HG03280 (cell line): Measurements from ENCODE around the gene ANO10.
"Not testable (repeated sequence)": the region's sequence is repeated elsewhere in the genome, so short reads cannot be mapped to it uniquely, and the experiment has no call there.

Experiments used
- ATAC-seq: cut with Tn5 transposase; IDR thresholded peaks from one replicate; pipeline ENCODE4 v1.9.1; 2021; ENCODE audit warnings: mild to moderate bottlenecking, moderate library complexity; ENCODE audit not compliant: unreplicated experiment

ANO10 gene

GRCh38 chr3:43621656-43622432, at the start of gene ANO10:
TSS of gene ANO10 (minus strand) at chr3:43622011. CDS start at chr3:43605852, 16,159 bp downstream.
- peak; percentile 92 for ATAC-seq

GRCh38 chr3:43670635-43671522, 49.1 kb upstream of the ANO10 start:
- ATAC-seq: no peak

- ATAC-seq: not testable (repeated sequence)
Measured at GRCh38 chr3:43665011-43665410, 43.2 kb upstream of the ANO10 start.

GRCh38 chr3:43661376-43661775, 39.6 kb upstream of the ANO10 start:
- ATAC-seq: not testable (repeated sequence)

- no peak for ATAC-seq
Measured at GRCh38 chr3:43659250-43659880, 37.6 kb upstream of the ANO10 start.

- ATAC-seq: not testable (repeated sequence)
Measured at GRCh38 chr3:43656390-43656789, 34.6 kb upstream of the ANO10 start.

- ATAC-seq: no peak
Measured at GRCh38 chr3:43650345-43650744, 28.5 kb upstream of the ANO10 start.

- no peak for ATAC-seq
Measured at GRCh38 chr3:43649365-43649968, 27.7 kb upstream of the ANO10 start.

GRCh38 chr3:43648957-43649356, 27.1 kb upstream of the ANO10 start:
- ATAC-seq: no peak

GRCh38 chr3:43647331-43648166, 25.7 kb upstream of the ANO10 start:
- no peak for ATAC-seq

- ATAC-seq: no peak
Measured at GRCh38 chr3:43644443-43644842, 22.6 kb upstream of the ANO10 start.

GRCh38 chr3:43641306-43642114, 19.7 kb upstream of the ANO10 start:
- no peak for ATAC-seq

GRCh38 chr3:43640681-43641080, 18.9 kb upstream of the ANO10 start:
- no peak for ATAC-seq

- ATAC-seq: no peak
Measured at GRCh38 chr3:43638594-43639447, 17.0 kb upstream of the ANO10 start.

GRCh38 chr3:43637702-43638101, 15.9 kb upstream of the ANO10 start:
- ATAC-seq: no peak

GRCh38 chr3:43632986-43633385, 11.2 kb upstream of the ANO10 start:
- no peak for ATAC-seq

GRCh38 chr3:43632269-43632733, 10.5 kb upstream of the ANO10 start:
- no peak for ATAC-seq

GRCh38 chr3:43629741-43630140, 7.9 kb upstream of the ANO10 start:
- ATAC-seq: no peak
